H9 (cell line): ENCODE data around the gene RIMBP2. TPM values are rescaled to one million over a fixed set of nuclear protein-coding genes. Genes with fewer than 3 reads are reported as not detected.

Experiments
- DNase-seq: peaks from one replicate; pipeline ENCODE4 v3.0.0-alpha.2; 2017
- H2AFZ ChIP-seq: one replicate; pipeline ENCODE4 v1.6.1; 2013; ENCODE audit warnings: mild to moderate bottlenecking, low read length, control low read depth, moderate library complexity
- H2AK5ac ChIP-seq: 2 replicates; pipeline ENCODE4 v1.6.1; 2013; ENCODE audit warnings: low read length, control low read depth, mixed read lengths; ENCODE audit not compliant: insufficient read length
- H2BK120ac ChIP-seq: one replicate; pipeline ENCODE4 v1.6.1; 2013; ENCODE audit warnings: low read depth, mild to moderate bottlenecking, low read length, control low read depth, inconsistent platforms; ENCODE audit not compliant: poor library complexity, severe bottlenecking
- H2BK12ac ChIP-seq: 2 replicates; pipeline ENCODE4 v1.6.1; 2013; ENCODE audit warnings: low read length, control low read depth, mixed read lengths, low read depth; ENCODE audit not compliant: insufficient read length
- H2BK15ac ChIP-seq: 2 replicates; pipeline ENCODE4 v1.6.1; 2013; ENCODE audit warnings: low read depth, low read length, control low read depth
- H2BK20ac ChIP-seq: one replicate; pipeline ENCODE4 v1.6.1; 2013; ENCODE audit warnings: low read depth, mild to moderate bottlenecking, low read length, control low read depth, inconsistent platforms; ENCODE audit not compliant: poor library complexity, severe bottlenecking
- H2BK5ac ChIP-seq: 2 replicates; pipeline ENCODE4 v1.6.1; 2013; ENCODE audit warnings: low read length, control low read depth, mixed read lengths; ENCODE audit not compliant: insufficient read length
- H3K14ac ChIP-seq: 2 replicates; pipeline ENCODE4 v1.6.1; 2013; ENCODE audit warnings: low read length, control low read depth; ENCODE audit not compliant: insufficient read depth
- H3K18ac ChIP-seq: 2 replicates; pipeline ENCODE4 v1.6.1; 2013; ENCODE audit warnings: low read depth, mild to moderate bottlenecking, mixed read lengths, low read length, control low read depth; ENCODE audit not compliant: insufficient read length
- H3K23ac ChIP-seq: 2 replicates; pipeline ENCODE4 v1.6.1; 2013; ENCODE audit warnings: low read length, control low read depth, mixed read lengths, low read depth; ENCODE audit not compliant: insufficient read length
- H3K23me2 ChIP-seq: 2 replicates; pipeline ENCODE4 v1.6.1; 2013; ENCODE audit warnings: low read depth, mild to moderate bottlenecking, mixed read lengths, low read length, control low read depth; ENCODE audit not compliant: insufficient read length, poor library complexity, severe bottlenecking
- H3K27ac ChIP-seq: 2 replicates; pipeline ENCODE4 v1.5.1; 2013; ENCODE audit warnings: low read length, control low read depth, mixed read lengths, low read depth; ENCODE audit not compliant: insufficient read length
- H3K27me3 ChIP-seq: 2 replicates; pipeline ENCODE4 v1.6.1; 2013; ENCODE audit warnings: low read length, control low read depth, inconsistent platforms; ENCODE audit not compliant: insufficient read depth
- H3K4ac ChIP-seq: 2 replicates; pipeline ENCODE4 v1.6.1; 2013; ENCODE audit warnings: low read depth, mild to moderate bottlenecking, control low read depth, inconsistent platforms, low read length, moderate library complexity
- H3K4me1 ChIP-seq: 2 replicates; pipeline ENCODE4 v1.6.1; 2013; ENCODE audit warnings: low read length, control low read depth, inconsistent platforms; ENCODE audit not compliant: insufficient read depth
- H3K4me2 ChIP-seq: 2 replicates; pipeline ENCODE4 v1.6.1; 2013; ENCODE audit warnings: low read length, control low read depth, mixed read lengths; ENCODE audit not compliant: insufficient read length, insufficient read depth
- H3K56ac ChIP-seq: 2 replicates; pipeline ENCODE4 v1.6.1; 2013; ENCODE audit warnings: low read depth, mild to moderate bottlenecking, mixed read lengths, low read length, control low read depth; ENCODE audit not compliant: insufficient read length
- H3K79me1 ChIP-seq: 2 replicates; pipeline ENCODE4 v1.6.1; 2013; ENCODE audit warnings: low read depth, mild to moderate bottlenecking, moderate library complexity, low read length, control low read depth, inconsistent platforms; ENCODE audit not compliant: insufficient read depth, poor library complexity, severe bottlenecking
- H3K79me2 ChIP-seq: 2 replicates; pipeline ENCODE4 v1.6.1; 2013; ENCODE audit warnings: low read length, control low read depth, inconsistent platforms; ENCODE audit not compliant: insufficient read depth
- H3K9ac ChIP-seq: 2 replicates; pipeline ENCODE4 v1.6.1; 2013; ENCODE audit warnings: low read length, control low read depth, mixed read lengths; ENCODE audit not compliant: insufficient read length; ENCODE audit errors: extremely low read depth
- H3K9me3 ChIP-seq: one replicate; pipeline ENCODE4 v1.6.1; 2013; ENCODE audit warnings: low read depth, low read length, inconsistent platforms; ENCODE audit not compliant: control insufficient read depth
- H3T11ph ChIP-seq: one replicate; pipeline ENCODE4 v1.6.1; 2013; ENCODE audit warnings: mild to moderate bottlenecking, low read length, control low read depth, inconsistent platforms
- H4K20me1 ChIP-seq: one replicate; pipeline ENCODE4 v1.6.1; 2013; ENCODE audit not compliant: control insufficient read depth, insufficient read length, insufficient read depth
- H4K5ac ChIP-seq: 2 replicates; pipeline ENCODE4 v1.6.1; 2013; ENCODE audit warnings: low read depth, mild to moderate bottlenecking, mixed read lengths, low read length, control low read depth; ENCODE audit not compliant: insufficient read length
- H4K8ac ChIP-seq: replicated peaks from 2 replicates; pipeline ENCODE4 v1.6.1; 2013; ENCODE audit warnings: low read length, control low read depth, mixed read lengths, low read depth; ENCODE audit not compliant: insufficient read length
- H4K91ac ChIP-seq: 2 replicates; pipeline ENCODE4 v1.6.1; 2013; ENCODE audit warnings: low read depth, mild to moderate bottlenecking, moderate library complexity, mixed read lengths, low read length, control low read depth; ENCODE audit not compliant: insufficient read length
- H3K27ac Mint-ChIP-seq, 3 experiments: 2 replicates in 2 of 3; 3 replicates in 1 of 3; pipeline ENCODE4 v1.8.0; 2020 to 2021; ENCODE audit warnings: mixed read lengths in 3 of 3, mild to moderate bottlenecking in 1 of 3, moderate library complexity in 1 of 3
- H3K27me3 Mint-ChIP-seq: 2 replicates; pipeline ENCODE4 v1.8.0; 2021; ENCODE audit warnings: low read depth, mild to moderate bottlenecking, moderate library complexity, mixed read lengths
- H3K36me3 Mint-ChIP-seq, 3 experiments: 2 replicates in 2 of 3; 3 replicates in 1 of 3; pipeline ENCODE4 v1.8.0; 2020 to 2021; ENCODE audit warnings: low read depth in 3 of 3, mixed read lengths in 3 of 3; ENCODE audit not compliant: insufficient read depth in 1 of 3
- H3K4me1 Mint-ChIP-seq, 2 experiments: 2 replicates each; pipeline ENCODE4 v1.8.0; 2020; ENCODE audit warnings: mixed read lengths in 2 of 2
- H3K4me3 Mint-ChIP-seq, 2 experiments: 2 replicates in 1 of 2; 3 replicates in 1 of 2; pipeline ENCODE4 v1.8.0; 2020 to 2021; ENCODE audit warnings: mild to moderate bottlenecking in 2 of 2, mixed read lengths in 2 of 2, moderate library complexity in 1 of 2
- H3K9me3 Mint-ChIP-seq, 2 experiments: 2 replicates in 1 of 2; 3 replicates in 1 of 2; pipeline ENCODE4 v1.8.0; 2020; ENCODE audit warnings: mild to moderate bottlenecking in 2 of 2, mixed read lengths in 2 of 2, moderate library complexity in 1 of 2
- CTCF ChIP-seq: fragments of 200-600 bp; sonication (generic); conservative IDR thresholded peaks from 3 replicates; pipeline ENCODE4 v1.8.0; 2021; ENCODE audit warnings: antibody characterized with exemption, mild to moderate bottlenecking
- WGBS: extraction: QIAGEN DNeasy Blood & Tissue Kit; methylation state at CpG from one replicate; pipeline ENCODE4 v1.1.7; 2013; ENCODE audit warnings: missing lambda C conversion rate, low lambda C conversion rate, mixed read lengths; ENCODE audit not compliant: insufficient read length; ENCODE audit errors: extremely low coverage; 5-methylcytosine and 5-hydroxymethylcytosine counted together
- total RNA-seq: library from RNA; stranded (reverse); gene quantifications from 2 replicates; pipeline ENCODE4 v1.2.1, GENCODE V29; 2021

Gene RIMBP2
- total RNA-seq, 1 experiment from 2014 or later = 0.70 TPM

DNA sequence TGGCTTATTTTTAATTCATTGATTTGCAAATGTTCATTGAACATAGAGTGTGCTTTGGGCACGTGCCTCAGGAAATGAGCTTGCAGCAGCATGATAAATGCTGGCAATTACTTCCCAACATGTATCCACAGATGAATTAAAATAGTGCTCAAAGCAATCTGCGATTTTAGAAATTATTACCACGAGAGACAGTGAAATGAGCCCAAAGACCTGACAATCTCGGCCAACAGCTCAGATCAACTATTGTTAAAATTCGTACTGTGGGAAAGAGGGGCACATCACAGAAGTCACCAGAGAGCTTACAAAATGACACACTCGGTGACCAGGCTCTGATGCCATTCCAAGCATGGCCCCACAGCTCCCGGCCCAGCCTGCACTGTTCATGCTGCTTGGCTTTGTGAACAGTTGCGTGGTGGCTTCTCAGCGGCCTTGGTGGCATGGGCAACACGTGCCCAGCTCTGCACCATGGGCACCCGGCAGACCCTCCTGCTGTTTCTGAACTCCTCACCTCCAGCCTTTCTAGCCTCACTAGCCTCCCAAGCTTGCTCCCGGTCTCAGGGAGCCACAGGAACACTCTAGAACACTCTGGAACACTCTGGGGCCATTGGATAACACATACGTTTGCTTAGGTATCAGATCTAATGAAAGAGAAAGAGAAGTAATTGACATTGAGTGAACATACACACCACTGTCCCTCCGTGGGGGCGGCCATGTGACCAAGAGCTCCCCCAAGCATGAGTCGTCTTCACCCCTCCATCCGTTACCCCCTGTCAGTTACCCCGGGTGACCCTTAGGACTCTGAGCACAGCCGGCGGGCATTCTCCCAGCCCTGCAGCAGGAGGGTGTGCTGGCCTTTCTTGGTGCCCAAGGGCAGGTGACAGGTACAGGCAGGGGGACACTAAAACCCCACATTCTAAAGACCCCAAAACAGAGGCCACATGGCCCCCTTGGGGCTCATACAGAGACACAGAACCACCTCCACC, 28.0 kb downstream of the RIMBP2 start:
- Histone ChIP-seq H3K4me2 (no peak overlapping the region), H2BK12ac (no peak overlapping the region), H3T11ph (no peak overlapping the region), H3K14ac (no peak overlapping the region; the same call in 1 of the 2 replicates), H2BK15ac (no peak overlapping the region), H4K5ac (no peak overlapping the region), H3K18ac (no peak overlapping the region), H3K56ac (no peak overlapping the region), H3K4ac (no peak overlapping the region), H2BK20ac (no peak overlapping the region), H3K27ac (no peak overlapping the region), H3K79me1 (no peaks in the 10 kb centered on the region), H2BK120ac (no peak overlapping the region), H3K4me1 (no peaks in the 10 kb centered on the region), H3K9ac (no peak overlapping the region), H4K20me1 (no peaks in the 10 kb centered on the region), H3K23ac (no peak overlapping the region), H2AFZ (no peak overlapping the region), H3K27me3 (no peaks in the 10 kb centered on the region), H3K9me3 (no peaks in the 10 kb centered on the region), H4K91ac (no peak overlapping the region), H2AK5ac (no peak overlapping the region), H3K79me2 (no peaks in the 10 kb centered on the region), H4K8ac (no peak overlapping the region), H3K23me2 (no peaks in the 10 kb centered on the region), H2BK5ac (no peak overlapping the region)
- Mint-ChIP-seq H3K36me3 (no peaks in the 10 kb centered on the region), H3K4me3 (no peak overlapping the region), H3K27ac (no peak overlapping the region), H3K27me3 (peaks cover 43% of the 10 kb centered on the region), H3K9me3 (no peaks in the 10 kb centered on the region), H3K4me1 (peaks cover 3 to 9% of the 10 kb centered on the region in 2 experiments)
- DNase-seq = no peak
- no CpG with 5 or more reads among the region's 20 CpGs for WGBS
- no peak for TF ChIP-seq CTCF
